DMS79 treated with DMSO at 0.1 percent for 48 hours (cell line): ENCODE results near the gene NOL6.
"Not testable (repeated sequence)": the region's sequence is repeated elsewhere in the genome, so short reads cannot be mapped to it uniquely, and the experiment has no call there.

Experiments
- DNase-seq: peaks from one replicate; lab custom pipeline; 2025; lab: John Stamatoyannopoulos, UW

NOL6 gene

DNA sequence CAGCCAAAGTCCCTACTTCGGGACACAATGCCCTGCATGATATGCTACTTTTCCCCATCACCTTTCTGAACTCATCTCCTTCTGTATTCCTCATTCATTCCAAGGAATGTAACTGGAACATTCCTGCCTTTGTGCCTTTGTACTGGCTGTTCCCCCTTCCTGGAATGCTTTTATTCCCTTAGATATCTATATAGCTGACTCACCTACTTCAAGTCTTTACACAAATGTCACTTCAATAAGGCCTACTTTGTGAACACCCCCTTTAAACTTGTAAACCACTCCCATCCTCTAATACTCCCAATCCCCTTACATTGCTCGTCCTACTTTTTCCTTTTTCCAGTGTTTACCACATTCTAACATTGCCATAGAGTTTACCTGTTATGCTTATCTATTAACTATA is 2.4 kb downstream of the NOL6 start:
- DNase-seq, result no peak

DNA sequence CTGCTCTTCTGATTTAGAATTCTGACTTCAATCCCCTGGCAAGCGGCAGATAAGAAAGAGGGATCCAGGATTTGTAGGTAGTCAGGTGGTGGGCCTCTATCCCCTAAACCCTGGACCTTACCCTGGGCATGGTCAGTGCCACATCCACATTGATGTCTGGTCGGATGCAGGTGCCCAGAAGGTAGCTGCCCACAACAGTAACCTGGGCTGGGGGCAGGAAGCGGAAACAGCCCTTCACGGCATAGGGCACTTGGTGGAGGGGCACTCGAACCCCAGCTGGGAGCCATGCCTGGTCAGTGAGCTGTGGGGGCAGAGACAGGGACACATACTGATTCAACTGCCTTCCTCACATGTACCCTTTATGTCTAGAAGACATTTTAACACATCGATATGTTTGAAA is 3.8 kb downstream of the NOL6 start:
- no peak for DNase-seq

DNA sequence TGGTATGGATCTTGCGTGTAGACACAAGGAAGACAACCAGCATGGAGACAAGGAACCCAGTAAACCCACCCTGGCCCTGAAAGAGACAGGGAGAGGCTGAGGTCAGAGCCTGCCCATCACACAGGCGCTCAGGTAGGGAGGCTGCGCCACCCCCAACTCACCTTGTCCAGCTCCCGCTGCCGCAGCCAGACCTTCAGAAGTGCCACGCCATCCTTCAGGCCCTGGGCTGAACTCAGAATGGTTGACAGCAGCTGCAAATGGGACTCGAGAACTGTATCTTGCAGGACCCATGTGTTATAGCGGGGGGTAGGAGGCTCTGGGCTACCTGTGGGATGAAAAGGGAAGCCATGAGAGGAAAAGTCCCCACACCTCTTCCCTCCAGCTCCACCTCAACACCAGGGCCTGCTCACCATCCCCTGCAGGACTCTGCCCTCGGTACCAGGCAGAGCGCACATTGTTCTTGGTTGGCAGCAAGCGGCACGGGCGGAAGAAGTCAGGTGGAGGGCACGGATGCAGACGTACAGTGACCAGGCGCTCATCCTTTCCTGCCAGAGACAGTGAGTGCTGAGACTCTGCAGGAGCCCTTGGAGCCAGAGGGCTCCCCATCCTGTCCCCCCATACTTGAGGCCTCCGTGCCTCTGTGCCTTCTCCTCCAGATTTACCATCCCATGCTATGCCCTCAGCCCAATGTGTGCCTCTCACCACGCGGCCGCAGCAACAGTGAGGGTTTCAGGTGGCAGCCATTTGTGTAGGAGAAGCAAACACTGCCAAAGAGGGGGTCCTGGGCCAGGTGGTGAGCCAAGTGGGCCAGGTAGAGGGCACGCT is 4.7 kb downstream of the NOL6 start:
- no peak for DNase-seq

DNA sequence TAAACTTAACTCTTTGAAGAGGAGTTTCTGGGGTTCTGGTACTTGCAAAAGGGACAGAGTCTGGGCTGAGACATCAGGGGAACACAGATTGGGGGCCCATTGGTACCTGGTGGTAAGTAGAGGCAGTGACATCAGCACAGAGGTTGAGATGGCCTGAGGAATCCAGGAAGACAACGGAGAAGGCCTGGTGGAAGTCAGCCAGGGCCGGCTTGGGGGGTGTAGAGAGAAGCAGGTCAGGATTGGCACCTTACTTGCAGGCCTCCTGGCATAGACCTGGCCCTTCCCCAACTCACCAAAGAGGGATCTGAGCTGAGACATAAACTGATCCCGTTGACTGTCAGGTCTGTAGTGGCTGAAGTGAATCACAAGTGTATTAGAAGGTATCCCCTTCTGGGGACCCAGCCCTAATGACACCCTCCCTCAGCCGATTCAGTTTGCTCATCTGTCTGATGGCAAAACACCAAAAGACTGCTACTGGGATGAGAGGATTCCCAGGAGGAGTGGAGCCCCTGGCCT is 5.5 kb downstream of the NOL6 start:
- DNase-seq, result no peak

DNA sequence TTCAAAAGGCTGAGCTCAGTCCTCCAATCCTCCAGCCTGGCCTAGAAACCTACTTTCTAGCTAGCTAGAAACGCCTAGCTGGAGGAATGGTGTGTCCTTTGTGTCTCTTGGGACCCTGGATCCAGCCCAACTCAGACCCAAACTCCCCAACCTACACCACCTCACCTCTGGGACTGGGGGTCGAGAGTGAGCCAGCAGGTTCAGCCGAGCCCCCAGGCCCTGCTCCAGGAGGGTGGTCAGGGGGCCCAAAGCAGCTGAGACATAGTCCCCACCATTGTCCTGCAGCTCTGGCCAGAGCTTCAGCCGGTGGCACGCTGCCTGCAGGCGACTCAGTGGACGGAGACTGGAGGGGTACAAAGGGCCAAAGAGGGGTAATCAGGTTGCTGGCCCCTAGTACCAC is 6.2 kb downstream of the NOL6 start:
- DNase-seq, result no peak

DNA sequence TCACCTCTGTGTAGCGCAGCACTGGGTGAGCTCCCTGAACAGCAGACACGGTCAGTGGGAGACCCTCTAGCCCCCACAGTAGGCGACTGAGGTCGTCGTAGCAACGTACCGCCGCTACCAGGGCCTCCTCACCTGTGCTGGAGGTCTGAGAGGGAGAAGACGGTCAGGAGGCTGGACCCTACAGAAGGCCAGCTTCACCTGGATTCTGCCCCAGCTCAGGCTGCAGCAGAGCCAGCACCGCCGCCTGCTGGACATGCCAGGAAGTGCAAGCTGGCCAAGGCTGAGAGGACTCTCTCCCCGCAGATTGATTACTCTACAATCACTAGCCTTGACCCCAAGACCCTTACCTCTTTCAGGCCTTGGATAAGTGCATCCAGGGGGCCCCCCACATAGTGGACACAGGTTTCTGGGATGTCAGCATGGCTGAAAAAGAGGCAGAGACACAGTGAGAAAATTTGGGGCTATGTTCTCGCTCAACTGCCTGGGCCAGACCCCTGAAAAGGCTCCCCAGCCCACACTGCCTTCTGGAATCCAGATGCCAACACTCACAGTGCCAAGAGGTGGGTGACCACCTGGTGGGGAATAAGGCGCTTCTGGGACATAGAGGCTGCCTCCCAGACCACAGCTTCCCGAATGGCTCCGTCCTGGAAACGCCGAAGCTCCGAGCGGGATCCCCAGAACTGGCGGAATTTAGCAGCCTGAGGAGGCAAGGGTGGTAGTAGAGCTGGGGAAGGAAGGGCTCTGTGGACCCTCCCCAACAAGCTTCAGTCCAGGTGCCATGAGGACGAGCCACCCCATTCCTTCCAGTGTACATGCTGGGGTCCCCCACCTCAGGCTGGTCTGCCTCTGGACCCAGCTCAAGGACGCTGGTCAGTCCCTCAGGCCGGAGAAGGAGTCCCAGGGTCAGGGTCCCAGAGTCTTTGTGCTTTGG is 6.9 kb downstream of the NOL6 start:
- no peak for DNase-seq

DNA sequence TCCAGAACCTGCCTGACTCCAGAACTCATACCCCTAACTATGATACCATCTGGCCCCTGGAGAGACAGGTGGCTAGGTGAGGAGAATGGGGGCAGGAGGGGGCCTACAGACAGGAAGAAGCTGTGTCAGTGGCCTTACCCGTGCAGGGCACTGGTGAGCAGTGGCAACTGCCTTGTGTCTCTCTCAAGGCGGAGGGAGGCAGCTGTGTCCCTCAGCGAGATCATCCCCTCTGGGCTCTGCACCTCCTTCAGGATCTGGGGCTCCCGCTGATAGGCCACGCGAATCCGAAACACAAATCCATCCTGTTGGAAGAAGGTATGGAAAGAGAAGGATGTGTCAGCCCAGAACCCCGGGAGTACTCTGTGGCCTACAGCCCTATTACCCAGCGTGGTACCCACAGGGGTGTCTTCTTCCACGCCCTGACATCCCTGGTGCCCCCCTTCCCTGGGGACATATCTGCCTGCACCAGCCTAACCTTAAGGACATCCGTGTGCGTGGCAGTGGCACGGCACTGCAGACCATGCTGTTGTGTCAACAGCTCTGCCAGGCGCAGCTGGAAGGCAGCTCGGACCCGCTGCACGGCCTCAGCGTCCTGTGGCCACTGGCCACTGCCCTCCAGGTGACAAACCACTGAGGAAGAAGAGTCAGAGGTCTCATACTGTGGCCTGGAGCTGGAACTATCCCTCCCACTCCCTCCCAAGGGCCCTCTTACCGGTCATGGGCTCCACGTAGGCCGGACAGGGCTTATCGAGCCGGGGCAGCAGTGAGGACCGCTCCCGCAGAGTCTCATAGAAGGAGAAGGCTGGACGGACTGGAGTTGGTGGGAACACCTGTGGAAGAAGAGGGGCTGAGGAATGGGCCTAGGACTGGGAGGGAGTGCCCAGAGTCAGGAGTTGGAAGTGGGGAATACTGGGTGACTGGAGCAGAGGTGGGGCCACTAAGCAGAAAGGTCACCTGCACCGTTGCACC is 7.8 kb downstream of the NOL6 start:
- no peak for DNase-seq

DNA sequence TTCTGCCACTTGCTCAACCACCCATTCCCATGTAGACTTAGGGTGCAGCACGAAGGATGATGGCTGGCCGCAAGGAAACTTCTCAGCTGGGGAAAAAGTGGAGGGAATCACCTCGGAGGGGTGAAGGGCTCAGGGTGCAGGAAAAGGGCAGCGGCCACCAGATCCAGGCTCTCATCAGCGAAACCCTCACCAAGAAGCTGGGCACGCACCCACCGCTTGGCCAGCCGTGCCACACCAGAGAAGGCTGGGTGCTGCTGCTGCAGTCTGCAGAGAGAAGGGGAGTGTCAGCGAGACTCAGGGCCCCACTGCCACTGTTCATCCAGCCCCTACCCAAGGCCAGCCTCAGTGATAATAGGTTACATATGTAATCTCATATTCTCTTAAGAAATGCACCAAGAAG is 8.6 kb downstream of the NOL6 start:
- no peak for DNase-seq

DNA sequence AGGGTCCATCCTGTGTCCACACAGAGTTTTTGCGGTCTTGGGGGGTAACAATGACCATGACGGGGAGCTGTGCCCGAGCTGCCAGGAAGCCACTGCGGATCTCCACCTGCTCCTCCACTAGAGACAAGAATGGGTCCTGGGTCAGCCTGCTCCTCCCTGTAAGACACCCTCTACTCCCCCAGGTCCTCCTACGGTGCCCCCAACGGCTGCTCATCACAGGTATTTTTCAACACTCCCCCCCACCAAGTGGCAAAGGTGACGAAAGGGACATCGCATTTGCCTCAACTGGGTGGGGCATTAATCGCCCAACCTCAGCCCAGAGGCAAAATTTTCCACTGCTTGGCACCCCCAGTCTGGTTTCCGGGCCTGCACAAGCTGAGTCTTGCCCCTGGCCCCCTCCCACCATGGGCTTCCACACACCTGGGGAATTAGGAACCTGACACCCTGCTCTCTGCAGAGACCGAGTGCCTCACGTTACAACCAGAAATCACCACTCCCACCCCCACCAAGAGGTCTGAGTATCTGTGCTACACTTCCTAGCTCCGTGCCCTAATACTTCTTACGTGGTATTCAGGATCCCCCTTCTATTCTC is 9.6 kb downstream of the NOL6 start:
- DNase-seq, result no peak

DNA sequence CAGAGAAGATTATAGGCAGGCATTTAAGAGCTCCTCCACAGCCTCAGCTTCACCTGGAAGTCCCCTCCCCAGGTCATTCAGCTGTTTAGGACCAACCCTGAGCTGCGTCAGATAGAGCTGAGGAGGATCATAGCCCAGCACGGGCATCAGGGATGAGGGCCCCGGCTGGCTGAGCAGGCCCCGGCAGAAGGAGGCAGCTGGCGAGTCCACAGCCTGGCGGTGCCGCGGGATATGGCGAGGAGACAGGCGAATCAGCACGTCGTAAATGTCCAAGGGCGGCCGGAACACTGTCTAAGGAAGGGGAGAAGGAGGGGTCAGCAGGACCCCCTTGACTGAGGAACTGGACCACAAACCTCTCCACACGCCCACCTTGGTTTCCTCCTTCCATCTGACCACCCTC is 10.6 kb downstream of the NOL6 start:
- no peak for DNase-seq

DNA sequence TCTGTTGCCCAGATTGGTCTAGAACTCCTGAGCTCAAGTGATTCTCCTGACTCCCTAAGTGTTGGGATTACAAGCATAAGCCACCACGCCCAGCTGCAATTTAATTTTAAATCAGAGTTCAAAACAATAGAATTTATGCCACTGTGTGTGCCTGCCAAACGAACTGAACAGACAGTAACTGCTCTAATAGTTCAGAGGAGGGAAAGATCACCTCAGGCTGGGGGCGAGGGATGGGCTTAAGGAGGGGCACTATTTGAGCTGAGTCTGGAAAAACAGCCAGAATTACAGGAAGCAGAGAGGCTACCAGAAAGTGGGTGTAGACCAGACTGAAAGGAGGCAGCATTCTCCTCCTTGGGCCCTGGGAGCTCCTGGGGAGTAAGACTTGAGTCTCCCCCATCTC is 12.2 kb downstream of the NOL6 start:
- DNase-seq, result no peak

DNA sequence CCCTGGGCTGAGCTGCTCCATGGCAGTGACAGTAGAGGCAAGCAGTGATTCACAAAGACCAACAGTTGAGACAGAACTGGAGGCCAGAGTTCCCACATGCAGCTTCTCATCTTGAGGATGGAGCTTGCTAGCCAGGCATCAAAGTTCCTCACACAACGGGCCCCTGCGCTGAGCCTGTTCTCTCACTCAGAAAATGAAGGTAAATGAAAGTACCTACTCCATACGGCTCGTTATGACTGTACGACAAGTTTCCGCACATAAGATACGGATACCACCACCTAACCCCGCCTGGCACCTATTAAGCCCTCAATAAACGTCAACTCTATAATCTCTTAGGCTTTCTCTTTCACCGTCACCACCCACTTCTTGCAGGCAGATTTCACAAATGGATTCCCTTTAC is 12.9 kb downstream of the NOL6 start:
- DNase-seq, result no peak

DNA sequence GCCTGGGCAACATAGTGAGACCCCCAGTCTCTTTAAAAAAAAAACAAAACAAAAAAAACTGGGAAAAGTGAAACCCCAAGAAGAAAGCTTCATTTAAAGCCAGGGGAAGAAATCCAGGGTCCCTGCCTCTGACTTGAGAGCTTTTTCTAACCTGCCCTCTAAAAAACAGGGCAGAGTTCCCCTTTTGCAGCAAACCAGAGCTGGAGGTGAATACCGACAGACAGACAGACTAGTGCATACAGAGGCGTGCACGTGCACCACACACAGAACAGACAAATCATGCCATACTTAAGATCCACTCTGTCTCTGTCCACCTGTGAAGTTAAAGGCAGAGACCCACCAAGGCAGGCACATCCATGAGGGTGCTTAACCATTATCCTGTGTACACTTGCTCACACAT is 14.6 kb downstream of the NOL6 start:
- no peak for DNase-seq

DNA sequence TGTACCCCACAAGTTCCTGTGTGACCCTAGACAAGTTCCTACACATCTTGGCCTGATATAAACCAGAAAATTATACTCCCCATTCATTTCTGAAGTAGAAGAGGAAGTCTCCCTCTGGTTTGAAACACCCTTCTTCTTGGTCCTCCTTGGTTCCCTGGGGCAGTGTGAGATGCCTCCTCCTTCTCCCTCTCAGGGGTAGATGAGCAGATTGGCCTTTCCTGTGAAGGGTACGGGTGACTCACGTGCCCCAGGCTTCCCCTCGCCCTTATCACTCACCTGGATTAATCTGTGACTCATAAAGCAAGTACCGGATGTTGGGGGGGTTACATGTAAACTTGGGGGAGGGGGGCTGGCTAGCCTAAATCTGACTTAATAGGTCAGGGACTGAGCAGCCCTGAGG is 15.3 kb downstream of the NOL6 start:
- DNase-seq, result no peak

DNA sequence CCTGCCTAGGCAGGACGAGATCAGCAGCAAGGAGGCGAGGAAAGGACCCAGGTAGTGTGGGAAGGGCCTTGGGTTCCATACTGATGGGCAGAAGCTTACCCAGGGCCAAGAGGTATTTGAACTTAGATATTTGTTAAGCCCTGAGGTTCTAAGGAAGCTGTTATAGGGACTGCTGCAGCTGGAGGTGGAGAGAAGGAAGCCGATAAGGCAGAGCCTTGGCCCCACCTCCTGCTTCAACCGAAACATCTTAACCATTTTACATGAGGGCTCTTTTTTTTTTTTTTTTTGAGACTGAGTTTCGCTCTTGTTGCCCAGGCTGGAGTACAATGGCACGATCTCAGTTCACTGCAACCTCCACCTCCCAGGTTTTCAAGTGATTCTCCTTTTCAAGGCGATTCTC is 17.8 kb downstream of the NOL6 start:
- DNase-seq, result no peak

DNA sequence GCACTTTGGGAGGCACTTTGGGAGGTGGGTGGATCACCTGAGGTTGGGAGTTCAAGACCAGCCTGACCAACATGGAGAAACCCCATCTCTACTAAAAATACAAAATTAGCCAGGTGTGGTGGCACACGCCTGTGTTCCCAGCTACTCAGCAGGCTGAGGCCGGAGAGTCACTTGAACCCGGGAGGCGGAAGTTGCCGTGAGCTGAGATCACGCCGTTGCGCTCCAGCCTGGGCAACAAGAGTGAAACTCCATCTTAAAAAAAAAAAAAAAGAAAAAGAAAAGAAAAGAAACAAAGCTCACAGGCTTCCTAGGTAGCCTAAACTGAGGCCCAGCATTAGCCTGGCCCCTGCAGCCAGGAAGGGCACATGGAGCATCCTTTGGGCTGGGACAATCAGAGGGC is 18.3 kb downstream of the NOL6 start:
- not testable (repeated sequence) for DNase-seq

DNA sequence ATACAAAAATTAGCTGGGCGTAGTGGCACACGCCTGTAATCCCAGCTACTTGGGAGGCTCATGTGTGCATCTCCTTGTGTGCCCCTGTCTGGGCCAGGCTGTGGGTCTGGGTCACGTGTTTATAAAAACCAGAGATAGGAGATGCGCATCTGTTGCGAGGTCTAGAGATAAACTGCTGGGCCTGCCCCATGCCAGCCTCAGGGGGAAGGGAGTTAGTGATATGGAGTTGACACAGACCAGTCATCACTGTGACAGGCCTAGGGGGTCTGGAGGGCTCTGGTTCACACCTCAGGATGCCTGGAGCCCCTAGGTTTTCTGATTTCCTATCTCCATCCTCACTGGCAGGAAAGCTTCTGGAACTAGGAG is 19.1 kb downstream of the NOL6 start:
- DNase-seq, result not testable (repeated sequence)

DNA sequence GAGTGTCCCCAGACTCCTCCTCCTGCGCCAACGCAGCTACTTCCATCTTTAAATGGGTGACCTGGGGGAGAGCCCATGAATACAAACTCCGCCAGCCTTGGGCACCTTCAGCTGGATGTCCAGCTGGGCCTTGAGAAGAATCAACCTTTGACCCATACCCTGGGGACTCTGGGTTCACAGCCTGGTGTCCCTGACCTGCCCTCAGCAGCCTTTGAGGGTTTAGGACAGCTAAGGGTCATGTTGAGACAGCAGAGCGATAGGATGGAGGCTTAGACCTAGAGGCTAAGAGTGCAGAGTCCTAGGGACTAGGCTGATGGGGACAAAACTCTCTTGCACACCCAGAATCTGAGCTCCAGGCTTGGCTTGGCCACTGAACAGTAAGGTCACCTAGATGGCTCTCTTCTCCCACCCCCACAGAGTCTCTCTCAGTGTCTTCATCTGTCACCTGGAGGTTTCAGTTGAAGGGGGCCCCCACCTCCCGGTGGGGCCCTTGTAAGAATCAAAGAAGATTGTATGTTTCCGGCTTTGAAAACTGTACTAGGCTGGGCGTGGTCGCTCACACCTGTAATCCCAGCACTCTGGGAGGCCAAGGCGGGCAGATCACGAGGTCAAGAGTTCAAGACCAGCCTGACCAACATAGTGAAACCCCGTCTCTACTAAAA is 19.6 kb downstream of the NOL6 start:
- DNase-seq, result no peak

DNA sequence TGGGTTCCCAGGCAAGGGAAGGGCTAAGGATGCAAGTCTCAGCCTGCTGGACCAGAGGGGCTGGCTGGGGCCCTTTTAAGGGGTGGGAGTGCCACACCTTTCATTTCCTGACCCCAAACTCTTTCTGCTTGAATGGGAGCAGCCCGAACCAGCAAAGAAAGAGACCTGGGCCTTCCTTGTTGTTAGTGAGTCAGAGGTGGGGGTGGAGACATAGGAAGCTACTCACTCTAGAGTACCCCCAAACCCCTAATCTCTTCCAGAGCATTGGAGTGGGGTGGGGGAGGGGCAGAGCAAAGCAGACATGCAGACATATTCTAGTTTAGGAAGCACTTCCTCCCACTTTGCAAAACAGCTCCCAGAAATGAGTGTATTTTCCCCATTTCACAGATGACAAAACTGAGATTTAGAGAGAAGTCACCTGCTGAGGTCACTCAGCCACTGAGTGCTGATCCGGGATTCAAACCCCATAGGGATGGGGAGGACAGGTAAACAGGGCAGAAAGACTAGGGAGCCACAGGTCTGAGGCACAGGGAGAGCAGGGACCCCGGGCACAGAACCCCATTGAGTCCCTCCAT is 20.4 kb downstream of the NOL6 start:
- no peak for DNase-seq

DNA sequence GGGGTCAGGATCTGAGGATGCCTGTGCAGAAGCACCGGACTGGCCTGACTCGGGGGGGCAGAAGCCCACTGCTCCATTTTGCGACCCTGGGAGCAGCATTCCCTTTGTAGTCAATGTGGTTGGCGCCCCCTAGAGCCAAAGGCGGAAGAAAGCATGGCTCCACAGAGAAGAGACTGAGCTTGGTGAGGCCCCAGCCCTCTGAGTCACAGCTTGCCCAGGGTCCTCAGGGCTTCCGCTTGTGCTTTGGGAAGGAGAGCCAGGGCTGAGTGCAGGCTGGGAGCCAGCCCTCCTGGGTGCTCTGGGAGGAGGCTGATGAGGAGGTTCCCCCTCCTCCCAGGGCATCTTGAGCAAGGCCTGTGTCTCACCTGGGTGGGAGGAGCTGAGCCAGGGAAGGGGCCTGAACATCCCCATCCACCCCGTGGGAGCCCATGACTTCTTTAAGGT is 20.9 kb downstream of the NOL6 start:
- no peak for DNase-seq
